ENCODE data around the gene OR11A1. TPM values are rescaled to one million over a fixed set of nuclear protein-coding genes. Genes with fewer than 3 reads are reported as not detected.
"Not testable (repeated sequence)": the region's sequence is repeated elsewhere in the genome, so short reads cannot be mapped to it uniquely, and the experiment has no call there.

OR11A1 gene
- total RNA-seq, 2 donors from 2014 or later: not detected

GRCh38 chr6:29461021-29461814 lies 4.3 kb upstream of the OR11A1 start:
- Mint-ChIP-seq H3K27ac (no peak overlapping the region), H3K36me3 (ENCODE audit: low read depth) (no peaks in the 10 kb centered on the region), H3K9me3 (no peaks in the 10 kb centered on the region), H3K4me1 (no peaks in the 10 kb centered on the region), H3K27me3 (peaks cover 21% of the 10 kb centered on the region), H3K4me3 (no peak overlapping the region)
- no peak for ATAC-seq (replicated peaks)

- no peak overlapping the region for H3K27ac Mint-ChIP-seq
- H3K27me3 Mint-ChIP-seq: peaks cover 35% of the 10 kb centered on the region
- H3K36me3 Mint-ChIP-seq (ENCODE audit: low read depth): no peaks in the 10 kb centered on the region
- no peaks in the 10 kb centered on the region for H3K4me1 Mint-ChIP-seq
- H3K9me3 Mint-ChIP-seq: no peaks in the 10 kb centered on the region
- ATAC-seq (replicated peaks): peak; percentile 23
- H3K4me3 Mint-ChIP-seq: no peak overlapping the region
These were observed 5.2 kb downstream of the OR11A1 start for GRCh38 chr6:29451471-29452193.

- Mint-ChIP-seq H3K4me3 (no peak overlapping the region), H3K36me3 (ENCODE audit: low read depth) (no peaks in the 10 kb centered on the region), H3K27me3 (peaks cover 55% of the 10 kb centered on the region)
These were observed 9.2 kb downstream of the OR11A1 start for GRCh38 chr6:29447670-29448069.

GRCh38 chr6:29444031-29444430 lies 12.8 kb downstream of the OR11A1 start:
- not testable (repeated sequence) for ATAC-seq (replicated peaks); H3K4me3 Mint-ChIP-seq; H3K9me3 Mint-ChIP-seq; H3K4me1 Mint-ChIP-seq; H3K36me3 Mint-ChIP-seq (ENCODE audit: low read depth); H3K27ac Mint-ChIP-seq
- H3K27me3 Mint-ChIP-seq: peaks cover 63% of the 10 kb centered on the region

More at GRCh38 chr6:29447670-29448069, 9.2 kb downstream of the OR11A1 start:
- Mint-ChIP-seq H3K4me1 (no peaks in the 10 kb centered on the region), H3K9me3 (peaks cover 5% of the 10 kb centered on the region), H3K27ac (no peak overlapping the region)
- no peak for ATAC-seq (replicated peaks)

- H3K27ac Mint-ChIP-seq: no peak overlapping the region
These were observed 14.2 kb downstream of the OR11A1 start for GRCh38 chr6:29442719-29443118.

GRCh38 chr6:29439006-29439405 lies 17.9 kb downstream of the OR11A1 start, which contains the start of gene OR10C1:
Gene OR10C1, plus strand, starts transcription at chr6:29439306. Its CDS starts 710 bp downstream, at chr6:29440016.
- Mint-ChIP-seq H3K4me1 (no peaks in the 10 kb centered on the region), H3K9me3 (peaks cover 3% of the 10 kb centered on the region), H3K27ac (no peak within 1 kb of the TSS), H3K36me3 (ENCODE audit: low read depth) (no peaks in the 10 kb centered on the region), H3K4me3 (no peak within 1 kb of the TSS), H3K27me3 (peaks cover 56% of the 10 kb centered on the region)
- no peak for ATAC-seq (replicated peaks)

More at GRCh38 chr6:29442719-29443118, 14.2 kb downstream of the OR11A1 start:
- peaks cover 5% of the 10 kb centered on the region for H3K9me3 Mint-ChIP-seq
- H3K36me3 Mint-ChIP-seq (ENCODE audit: low read depth): no peaks in the 10 kb centered on the region
- no peaks in the 10 kb centered on the region for H3K4me1 Mint-ChIP-seq
- H3K4me3 Mint-ChIP-seq: no peak overlapping the region
- peaks cover 59% of the 10 kb centered on the region for H3K27me3 Mint-ChIP-seq
- no peak for ATAC-seq (replicated peaks)

- not testable (repeated sequence) for H3K4me3 Mint-ChIP-seq; H3K36me3 Mint-ChIP-seq (ENCODE audit: low read depth); H3K27ac Mint-ChIP-seq; H3K9me3 Mint-ChIP-seq; ATAC-seq (replicated peaks); H3K4me1 Mint-ChIP-seq
- H3K27me3 Mint-ChIP-seq: peaks cover 60% of the 10 kb centered on the region
These were observed 20.1 kb downstream of the OR11A1 start for GRCh38 chr6:29436730-29437129.

GRCh38 chr6:29426654-29427053 lies 30.2 kb downstream of the OR11A1 start:
- Mint-ChIP-seq H3K9me3 (no peaks in the 10 kb centered on the region), H3K27ac (no peak overlapping the region), H3K4me3 (no peak overlapping the region), H3K4me1 (no peaks in the 10 kb centered on the region), H3K36me3 (ENCODE audit: low read depth) (no peaks in the 10 kb centered on the region), H3K27me3 (peaks cover 28% of the 10 kb centered on the region)
- no peak for ATAC-seq (replicated peaks)

- no peaks in the 10 kb centered on the region for H3K36me3 Mint-ChIP-seq (ENCODE audit: low read depth)
- no peak overlapping the region for H3K4me3 Mint-ChIP-seq
- no peak for ATAC-seq (replicated peaks)
- H3K27me3 Mint-ChIP-seq: peaks cover 33% of the 10 kb centered on the region
- no peak overlapping the region for H3K27ac Mint-ChIP-seq
- no peaks in the 10 kb centered on the region for H3K4me1 Mint-ChIP-seq
- no peaks in the 10 kb centered on the region for H3K9me3 Mint-ChIP-seq
These were observed 31.8 kb downstream of the OR11A1 start for GRCh38 chr6:29425075-29425474.

- H3K27me3 Mint-ChIP-seq: peaks cover 36% of the 10 kb centered on the region
- H3K4me3 Mint-ChIP-seq: no peak overlapping the region
- no peaks in the 10 kb centered on the region for H3K36me3 Mint-ChIP-seq (ENCODE audit: low read depth)
- H3K9me3 Mint-ChIP-seq: no peaks in the 10 kb centered on the region
- no peaks in the 10 kb centered on the region for H3K4me1 Mint-ChIP-seq
- peak; percentile 88 for ATAC-seq (replicated peaks)
- no peak overlapping the region for H3K27ac Mint-ChIP-seq
These were observed 32.3 kb downstream of the OR11A1 start for GRCh38 chr6:29424575-29424974.

- ATAC-seq (replicated peaks): no peak
- Mint-ChIP-seq H3K27ac (no peak overlapping the region), H3K4me3 (no peak overlapping the region), H3K4me1 (no peaks in the 10 kb centered on the region), H3K36me3 (ENCODE audit: low read depth) (no peaks in the 10 kb centered on the region), H3K27me3 (peaks cover 34% of the 10 kb centered on the region), H3K9me3 (no peaks in the 10 kb centered on the region)
These were observed 32.7 kb downstream of the OR11A1 start for GRCh38 chr6:29424168-29424567.

- Mint-ChIP-seq H3K4me1 (no peaks in the 10 kb centered on the region), H3K27me3 (peaks cover 37% of the 10 kb centered on the region), H3K4me3 (no peak overlapping the region), H3K27ac (no peak overlapping the region), H3K9me3 (no peaks in the 10 kb centered on the region), H3K36me3 (ENCODE audit: low read depth) (no peaks in the 10 kb centered on the region)
- ATAC-seq (replicated peaks): no peak
These were observed 37.4 kb downstream of the OR11A1 start for GRCh38 chr6:29419516-29419915.

- Mint-ChIP-seq H3K27ac (no peak within 1 kb of the TSS), H3K4me3 (no peak within 1 kb of the TSS), H3K27me3 (peaks cover 54% of the 10 kb centered on the region), H3K9me3 (peaks cover 14% of the 10 kb centered on the region), H3K36me3 (ENCODE audit: low read depth) (no peaks in the 10 kb centered on the region), H3K4me1 (no peaks in the 10 kb centered on the region)
- no peak for ATAC-seq (replicated peaks)
These were observed 42.3 kb downstream of the OR11A1 start, which contains the start of gene OR12D1 for GRCh38 chr6:29414588-29414987. Gene OR12D1, plus strand, starts transcription at chr6:29414928.

GRCh38 chr6:29403801-29404200 lies 53.1 kb downstream of the OR11A1 start:
- no peaks in the 10 kb centered on the region for H3K9me3 Mint-ChIP-seq
- H3K27ac Mint-ChIP-seq: no peak overlapping the region
- ATAC-seq (replicated peaks): no peak
- H3K27me3 Mint-ChIP-seq: peaks cover 29% of the 10 kb centered on the region
- H3K36me3 Mint-ChIP-seq (ENCODE audit: low read depth): no peaks in the 10 kb centered on the region
- H3K4me3 Mint-ChIP-seq: no peak overlapping the region
- H3K4me1 Mint-ChIP-seq: no peaks in the 10 kb centered on the region

- H3K4me3 Mint-ChIP-seq: no peak overlapping the region
- H3K27me3 Mint-ChIP-seq: peaks cover 41% of the 10 kb centered on the region
- no peak overlapping the region for H3K27ac Mint-ChIP-seq
- no peak for ATAC-seq (replicated peaks)
- no peaks in the 10 kb centered on the region for H3K4me1 Mint-ChIP-seq
- H3K36me3 Mint-ChIP-seq (ENCODE audit: low read depth): no peaks in the 10 kb centered on the region
- H3K9me3 Mint-ChIP-seq: no peaks in the 10 kb centered on the region
These were observed 57.3 kb downstream of the OR11A1 start for GRCh38 chr6:29399525-29399924.
